Hypothalamus (tissue), 51 donors: ENCODE results near the gene GLT8D2.

Source experiments
- DNase-seq, 51 donors: peaks; one replicate each; lab custom pipeline; 2025; lab: John Stamatoyannopoulos, UW

The GLT8D2 gene

GRCh38 chr12:103957865-103958388 lies 92.1 kb downstream of the GLT8D2 start:
- no peak for DNase-seq

- peak in 14 of 51 donors; percentile 20 to 85 (median 48) for DNase-seq
These were observed 93.4 kb downstream of the GLT8D2 start for GRCh38 chr12:103956509-103957027.

- peak in 2 of 51 donors; percentile 22 to 55 for DNase-seq
These were observed 94.0 kb downstream of the GLT8D2 start for GRCh38 chr12:103955811-103956508.

GRCh38 chr12:103952497-103952896 lies 97.5 kb downstream of the GLT8D2 start:
- DNase-seq: no peak

GRCh38 chr12:103948746-103949406 lies 101.1 kb downstream of the GLT8D2 start:
- DNase-seq: no peak

- no peak for DNase-seq
These were observed 102.0 kb downstream of the GLT8D2 start for GRCh38 chr12:103947871-103948555.

GRCh38 chr12:103944964-103945363 lies 105.0 kb downstream of the GLT8D2 start:
- DNase-seq: no peak
